Fibroblast of peridontal ligament (primary cell): ENCODE results near the gene IL22.
"Not testable (repeated sequence)": the region's sequence is repeated elsewhere in the genome, so short reads cannot be mapped to it uniquely, and the experiment has no call there.

Experiments used
- DNase-seq: peaks from one replicate; pipeline ENCODE4 v3.0.0-alpha.2; 2010; ENCODE audit errors: extremely low read depth

The IL22 gene

GRCh38 chr12:68229956-68230355 is 23.4 kb downstream of the IL22 start:
- no peak for DNase-seq

GRCh38 chr12:68227356-68227755 is 26.0 kb downstream of the IL22 start:
- DNase-seq, result no peak

- no peak for DNase-seq
Measured at GRCh38 chr12:68225576-68226476, 27.6 kb downstream of the IL22 start, which contains the start of gene IL26. TSS of gene IL26 (minus strand) at chr12:68225810. CDS start at chr12:68225756, 54 bp downstream.

DNA sequence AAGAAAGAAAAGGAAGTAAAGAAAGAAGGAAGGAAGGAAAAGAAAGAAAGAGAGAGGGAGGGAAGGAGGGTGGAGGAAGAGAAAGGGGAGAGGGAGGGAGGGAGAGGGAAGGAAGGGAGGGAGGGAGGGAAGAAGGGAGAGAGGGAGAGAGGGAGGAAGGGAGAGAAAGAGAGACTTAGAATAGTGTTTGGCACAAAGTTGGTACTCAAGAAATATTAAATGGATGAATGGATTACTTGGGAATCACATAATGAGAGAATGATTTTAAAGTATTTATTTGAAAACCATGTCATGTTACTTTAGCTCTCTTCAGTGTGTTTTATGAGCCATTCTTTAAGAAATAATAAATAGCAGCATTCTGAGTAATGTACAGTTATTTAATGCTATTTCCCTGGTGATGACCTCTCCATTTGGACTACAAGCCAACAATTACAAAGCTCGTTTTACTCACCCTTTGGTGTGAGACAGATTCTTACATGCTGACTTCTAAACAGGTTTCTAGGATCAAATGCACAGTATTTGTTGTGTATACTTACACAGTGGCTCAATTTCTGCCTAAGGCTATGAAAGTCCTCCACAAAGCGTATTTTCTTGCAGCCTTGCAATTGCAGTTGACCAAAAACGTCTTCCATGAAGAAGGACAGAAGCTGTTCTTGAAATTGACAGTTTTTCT is 28.7 kb downstream of the IL22 start:
- DNase-seq, result no peak

- peak; percentile 89 for DNase-seq
Measured at GRCh38 chr12:68223067-68223747, 30.2 kb downstream of the IL22 start.

DNA sequence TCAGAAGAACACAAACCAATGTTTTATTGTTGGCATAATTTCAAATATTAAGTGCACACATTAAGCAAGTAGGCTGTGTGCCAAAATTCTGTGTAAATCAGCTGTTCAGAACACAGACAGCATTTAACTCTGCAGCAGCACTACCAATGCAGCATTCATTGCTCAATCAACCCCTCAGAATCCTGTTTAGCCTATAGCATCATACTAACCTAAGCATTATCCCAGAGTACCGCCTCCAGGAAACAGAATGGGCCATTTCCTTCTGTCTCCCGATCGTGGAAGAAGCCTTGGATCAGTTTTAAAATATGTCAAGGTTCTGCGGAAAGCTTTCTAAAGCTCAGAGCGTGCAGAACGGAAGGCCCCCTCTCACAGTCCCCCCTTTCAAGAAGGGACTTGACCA is 31.1 kb downstream of the IL22 start:
- no peak for DNase-seq

GRCh38 chr12:68221497-68221896 is 31.9 kb downstream of the IL22 start:
- no peak for DNase-seq

DNA sequence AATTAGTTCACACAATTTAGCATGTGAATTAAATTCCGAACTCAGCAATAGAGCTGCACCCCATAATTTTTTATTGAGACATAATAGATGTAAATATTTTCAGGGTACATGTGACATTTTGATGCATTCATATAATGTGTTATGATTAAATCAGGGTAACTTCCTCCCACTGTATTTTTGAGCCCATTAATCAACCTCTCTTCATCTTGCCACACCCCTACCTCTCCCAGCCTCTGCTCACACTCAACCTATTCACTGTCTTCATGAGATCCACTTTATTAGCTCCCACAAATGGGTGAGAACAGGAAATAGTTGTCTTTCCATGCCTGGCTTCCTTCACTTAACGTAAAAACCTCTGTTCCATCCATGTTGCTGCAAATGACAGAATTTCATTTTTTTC is 42.5 kb downstream of the IL22 start:
- DNase-seq, result no peak

DNA sequence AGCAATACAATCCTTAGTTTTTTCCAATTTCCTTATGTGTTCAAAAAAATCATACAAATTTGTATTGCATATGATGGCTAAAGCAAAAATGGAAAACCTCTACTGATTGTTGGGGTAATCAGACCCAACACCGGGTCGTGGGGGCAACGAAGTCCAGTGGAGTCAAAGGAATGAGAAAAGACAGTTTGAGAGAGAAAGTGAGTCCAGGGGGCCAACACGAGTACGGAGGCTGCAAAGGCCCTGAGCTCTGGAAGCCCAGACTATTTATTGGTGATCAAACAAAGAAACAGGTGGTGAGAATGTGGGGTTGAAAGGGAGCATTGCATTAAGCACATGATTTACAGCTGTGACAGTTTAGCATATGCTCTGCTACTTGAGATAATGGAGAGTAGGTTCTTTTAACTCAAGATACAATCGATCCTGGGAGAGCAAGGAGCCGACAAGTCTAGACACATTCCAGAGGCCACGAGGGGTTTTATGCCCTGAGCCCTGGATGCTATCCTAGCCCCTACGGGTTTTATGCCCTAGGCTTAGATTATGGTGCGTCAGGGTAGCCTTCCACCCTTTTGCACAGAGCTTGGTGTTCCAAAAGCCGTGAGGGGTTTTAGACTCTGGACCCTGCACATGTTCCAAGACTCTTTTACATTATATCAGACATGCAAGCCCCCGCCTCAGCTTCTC is 44.2 kb downstream of the IL22 start:
- not testable (repeated sequence) for DNase-seq

DNA sequence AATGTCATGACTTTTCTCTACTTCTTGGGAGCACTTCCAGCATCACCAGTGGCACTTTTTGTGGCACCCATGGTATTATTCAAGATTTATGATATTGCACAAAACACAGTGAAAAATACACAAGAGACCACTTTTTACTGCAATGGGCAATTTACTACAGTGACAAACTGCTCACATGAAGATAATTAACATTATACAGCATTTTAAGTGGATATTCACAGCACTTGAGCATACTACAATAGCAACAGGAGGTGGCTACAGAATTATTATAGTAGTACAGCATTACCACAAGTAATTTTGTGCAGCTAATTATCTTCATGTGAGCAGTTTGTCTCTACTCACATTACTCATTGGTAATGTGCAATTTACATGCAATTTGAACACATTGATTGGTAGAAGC is 46.1 kb downstream of the IL22 start:
- DNase-seq, result no peak

- no peak for DNase-seq
Measured at GRCh38 chr12:68206446-68206845, 47.0 kb downstream of the IL22 start.

DNA sequence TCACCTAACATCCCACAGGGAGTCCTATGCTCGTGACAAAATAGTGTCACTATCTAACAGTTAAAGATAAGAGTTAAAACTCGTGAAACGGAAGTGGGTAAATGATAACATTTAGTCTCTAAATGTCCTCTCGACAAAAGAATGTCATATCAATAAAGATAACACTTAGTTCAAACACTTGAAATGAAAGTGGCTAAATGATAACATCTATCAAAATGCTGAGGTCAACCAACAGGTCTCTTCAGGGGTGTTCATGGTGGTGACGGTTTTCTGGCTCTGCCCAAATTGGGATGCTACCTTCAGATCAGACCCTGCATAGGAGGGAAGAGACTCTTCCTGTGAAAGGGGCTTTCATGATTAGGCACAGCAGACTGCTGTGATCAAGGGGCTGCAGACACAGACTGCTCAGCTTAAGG is 49.9 kb downstream of the IL22 start:
- DNase-seq, result no peak

DNA sequence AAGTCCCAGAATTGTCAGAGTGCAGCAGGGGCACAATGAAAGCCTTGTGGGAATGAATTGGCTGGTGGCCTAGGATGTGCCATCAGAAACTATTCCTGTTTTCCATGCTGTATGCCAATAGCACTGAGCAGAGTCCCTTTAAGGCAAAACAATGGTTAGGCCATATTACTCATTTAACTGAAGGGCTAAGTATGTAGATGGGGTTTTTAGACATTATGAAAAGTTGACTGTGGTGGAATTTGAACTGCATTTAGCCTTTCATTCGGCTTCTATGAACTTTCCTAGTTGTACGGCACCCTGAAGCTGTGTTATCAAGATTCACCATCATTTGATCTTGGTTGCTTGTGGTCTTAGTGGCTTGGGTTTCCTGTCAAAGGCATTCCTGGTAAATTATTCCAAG is 52.5 kb downstream of the IL22 start:
- DNase-seq, result no peak

DNA sequence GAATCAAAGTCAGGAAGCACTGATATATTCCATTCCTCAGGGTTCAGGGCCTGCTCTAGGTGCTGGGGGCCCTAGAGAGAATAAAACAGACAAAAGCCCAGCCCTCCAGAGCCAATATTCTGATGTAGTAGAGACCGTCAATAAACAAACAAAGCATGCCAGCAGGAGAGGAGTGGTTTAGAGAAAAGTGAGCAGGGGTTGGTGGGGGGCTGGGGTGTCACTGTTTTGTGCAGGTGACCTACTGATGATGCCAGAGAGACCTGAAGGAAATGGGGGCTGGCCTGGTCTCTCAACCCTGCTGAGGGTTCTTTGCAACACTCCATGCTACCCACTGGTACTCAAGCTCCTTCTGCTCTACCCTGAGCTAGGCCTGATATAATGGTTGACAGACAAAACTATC is 54.3 kb downstream of the IL22 start:
- DNase-seq, result no peak

DNA sequence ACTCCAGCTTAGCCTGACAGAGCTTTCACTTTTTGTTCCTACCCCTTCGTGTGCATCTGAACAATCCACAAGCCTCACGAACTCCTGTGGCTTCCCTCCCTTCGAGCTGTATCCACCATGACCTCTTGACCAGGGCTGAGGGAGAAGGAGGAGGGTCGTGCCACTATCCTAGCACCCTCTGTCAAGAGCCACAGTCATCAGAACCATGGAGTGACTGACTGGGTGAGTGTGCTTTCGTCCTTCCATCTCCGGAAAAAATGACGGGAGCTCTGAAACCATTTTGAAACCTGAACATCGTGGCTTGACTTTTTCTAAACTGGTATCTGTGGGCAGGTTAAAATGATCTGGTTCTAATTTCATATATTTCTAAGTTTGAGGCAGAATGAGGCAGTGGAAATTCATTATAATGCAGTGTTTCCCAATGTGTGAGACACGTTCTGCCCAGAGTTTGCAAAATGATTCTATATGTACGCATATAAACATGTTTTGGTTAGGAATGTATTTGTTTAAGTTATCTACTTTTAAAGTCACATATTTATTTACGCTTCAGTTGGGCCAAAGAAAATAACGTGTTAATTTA is 54.8 kb downstream of the IL22 start:
- no peak for DNase-seq
